GM12878 (cell line): ENCODE data around the gene PRMT1. TPM values are rescaled to one million over a fixed set of nuclear protein-coding genes. Genes with fewer than 3 reads are reported as not detected.

Experiments used
- ATAC-seq: fragments of 200-7000 bp; cut with Tn5 transposase; 3 replicates; pipeline ENCODE4 v1.9.1; 2020; ENCODE audit warnings: mild to moderate bottlenecking, moderate library complexity
- BruUV-seq: library from RNA; stranded (reverse); fragments of 400-500 nt; replicated peaks from 2 replicates; lab custom pipeline; 2021; lab: Mats Ljungman, UMichigan
- CTCF ChIA-PET: fragments of 300-600 bp; sonication (Branson Sonifier 250); formaldehyde crosslinking; extraction: SDS; loops from one replicate; lab custom pipeline; 2021; ENCODE audit warnings: inconsistent platforms; lab: Yijun Ruan, JAX
- POLR2A ChIA-PET: fragments of 350-600 bp; formaldehyde crosslinking; extraction: SDS; loops from one replicate; lab custom pipeline; 2021; ENCODE audit warnings: inconsistent platforms; lab: Charles Lee
- RAD21 ChIA-PET: fragments of 300-600 bp; sonication (Branson Sonifier 250); formaldehyde crosslinking; loops from one replicate; lab custom pipeline; 2023; ENCODE audit warnings: antibody characterized with exemption; ENCODE audit not compliant: unreplicated experiment; lab: Charles Lee
- SMC1A ChIA-PET: fragments of 300-600 bp; sonication (Branson Sonifier 250); formaldehyde crosslinking; loops from one replicate; lab custom pipeline; 2023; ENCODE audit not compliant: unreplicated experiment, uncharacterized antibody; lab: Charles Lee
- DNase-seq: peaks from one replicate; pipeline ENCODE4 v3.0.0-alpha.2; 2011; ENCODE audit warnings: low read depth, low spot score
- FAIRE-seq: peaks from 3 replicates; lab custom pipeline; 2011; peaks lifted over from hg19 to GRCh38; lab: Jason Lieb, UNC
- H2AFZ ChIP-seq: 2 replicates; pipeline ENCODE4 v1.6.0; 2011; ENCODE audit warnings: low read depth, low read length, control low read depth; ENCODE audit not compliant: control insufficient read depth
- H3K27ac ChIP-seq: 2 replicates; pipeline ENCODE4 v1.5.1; 2011; ENCODE audit warnings: control low read depth; ENCODE audit not compliant: control insufficient read depth, insufficient read depth
- H3K27me3 ChIP-seq, 2 experiments: replicated peaks in 1 of 2; 2 replicates each; pipeline versions ENCODE4 v1.6.0 to v1.6.1; 2011; ENCODE audit warnings: low read length in 1 of 2; ENCODE audit not compliant: control insufficient read depth in 2 of 2, insufficient read depth in 2 of 2
- H3K36me3 ChIP-seq, 2 experiments: 2 replicates each; pipeline ENCODE4 v1.5.1; 2011; ENCODE audit warnings: low read length in 1 of 2; ENCODE audit not compliant: control insufficient read depth in 2 of 2, insufficient read depth in 2 of 2
- H3K4me1 ChIP-seq: 2 replicates; pipeline ENCODE4 v1.6.1; 2011; ENCODE audit warnings: mild to moderate bottlenecking, low read length, moderate library complexity, mixed read lengths; ENCODE audit not compliant: control insufficient read depth, insufficient read depth
- H3K4me2 ChIP-seq: 2 replicates; pipeline ENCODE4 v1.6.0; 2011; ENCODE audit warnings: control low read depth; ENCODE audit not compliant: control insufficient read depth, insufficient read depth
- H3K4me3 ChIP-seq: fragments of 200-600 bp; sonication (generic); 2 replicates; pipeline ENCODE4 v1.5.1; 2016
- H3K79me2 ChIP-seq: 2 replicates; pipeline ENCODE4 v1.6.0; 2011; ENCODE audit warnings: low read length; ENCODE audit not compliant: control insufficient read depth, insufficient read depth
- H3K9ac ChIP-seq: 2 replicates; pipeline ENCODE4 v1.8.0; 2011; ENCODE audit warnings: low read length, control low read depth, mixed read lengths; ENCODE audit not compliant: control insufficient read depth, insufficient read depth
- H3K9me3 ChIP-seq: replicated peaks from 3 replicates; pipeline ENCODE4 v1.5.1; 2011; ENCODE audit warnings: mild to moderate bottlenecking, low read length; ENCODE audit not compliant: control insufficient read depth, insufficient read depth
- H4K20me1 ChIP-seq: 2 replicates; pipeline ENCODE4 v1.6.0; 2011; ENCODE audit not compliant: control insufficient read depth, insufficient read depth
- CBFB ChIP-seq: IDR thresholded peaks from 2 replicates; pipeline ENCODE4 v1.6.1; 2016; ENCODE audit warnings: antibody characterized with exemption, low read depth
- CTCF ChIP-seq, 3 experiments: IDR thresholded peaks in 2 of 3; conservative IDR thresholded peaks in 1 of 3; 2 replicates each; pipeline ENCODE4 v1.5.1; 2011; ENCODE audit warnings: low read depth in 3 of 3, low read length in 3 of 3, mild to moderate bottlenecking in 3 of 3, control low read depth in 2 of 3, moderate library complexity in 2 of 3, inconsistent platforms in 1 of 3, mixed read lengths in 1 of 3; ENCODE audit not compliant: control insufficient read depth in 2 of 3, insufficient read depth in 1 of 3; ENCODE audit errors: extremely low read depth in 1 of 3
- MYB ChIP-seq: fragments of 150-350 bp; IDR thresholded peaks from 2 replicates; pipeline ENCODE4 v1.6.1; 2014; ENCODE audit warnings: mild to moderate bottlenecking, low read depth, low read length, borderline replicate concordance
- NRF1 ChIP-seq: conservative IDR thresholded peaks from 2 replicates; pipeline ENCODE4 v1.6.1; 2011; ENCODE audit warnings: mild to moderate bottlenecking, low read depth, low read length, improper control_type of control experiment
- PBX3 ChIP-seq: IDR thresholded peaks from 2 replicates; pipeline ENCODE4 v1.6.1; 2011; ENCODE audit warnings: mild to moderate bottlenecking, low read depth, low read length, moderate library complexity; ENCODE audit not compliant: insufficient replicate concordance
- RFX5 ChIP-seq: IDR thresholded peaks from 2 replicates; pipeline ENCODE4 v1.6.1; 2011; ENCODE audit warnings: low read depth, low read length, improper control_type of control experiment
- SPI1 ChIP-seq: IDR thresholded peaks from 2 replicates; pipeline ENCODE4 v1.6.1; 2011; ENCODE audit warnings: low read depth, mild to moderate bottlenecking, low read length, moderate library complexity, borderline replicate concordance; ENCODE audit not compliant: insufficient read depth
- SUZ12 ChIP-seq: fragments of 200-600 bp; sonication (generic); IDR thresholded peaks from one replicate; pipeline ENCODE4 v1.6.1; 2018; ENCODE audit warnings: antibody characterized with exemption, mild to moderate bottlenecking; ENCODE audit not compliant: unreplicated experiment
- ZBED1 ChIP-seq: IDR thresholded peaks from 2 replicates; pipeline ENCODE4 v1.6.1; 2016; ENCODE audit warnings: borderline replicate concordance
- ZBTB33 ChIP-seq: fragments of 450-650 bp; IDR thresholded peaks from 2 replicates; pipeline ENCODE4 v1.6.1; 2017; ENCODE audit warnings: mild to moderate bottlenecking
- ZNF592 ChIP-seq: fragments of 450-650 bp; IDR thresholded peaks from 2 replicates; pipeline ENCODE4 v1.6.1; 2017; ENCODE audit warnings: mild to moderate bottlenecking, moderate library complexity
- ZZZ3 ChIP-seq: IDR thresholded peaks from 2 replicates; pipeline ENCODE4 v1.6.1; 2011; ENCODE audit warnings: low read depth; ENCODE audit not compliant: control insufficient read depth, insufficient read length
- WGBS: methylation state at CpG from one replicate; pipeline ENCODE4 v1.1.6; 2016; ENCODE audit warnings: low lambda C conversion rate; ENCODE audit not compliant: insufficient replicate concordance, insufficient coverage; ENCODE audit errors: missing lambda C conversion rate; 5-methylcytosine and 5-hydroxymethylcytosine counted together
- in situ Hi-C: fragments of 300-500 bp; cut with MboI; formaldehyde crosslinking; loops from 9 replicates; pipeline ENCODE4 v1.14.3; 2018; ENCODE audit warnings: mixed read lengths
- intact Hi-C: fragments of 100-400 bp; cut with micrococcal nuclease; formaldehyde crosslinking; loops from one replicate; pipeline ENCODE4 v1.14.2; 2022; ENCODE audit not compliant: unreplicated experiment
- polyA plus RNA-seq, 11 experiments: library from polyadenylated mRNA; depleted of rRNA in 4 of 11; unstranded in 6 of 11; stranded (reverse) in 5 of 11; fragments of >200 nt; fragmentation: Nextera tagmentation in 4 of 11; fragmentation: Illumina TruSeq in 1 of 11; extraction: Ambion mirVana in 4 of 11; extraction: Trizol in 1 of 11; gene quantifications; 1 replicate in 1 of 11; 2 replicates in 10 of 11; pipeline versions ENCODE4 v1.2.1 to v1.2.3, GENCODE V29; 2011 to 2016; ENCODE audit warnings: inconsistent platforms in 2 of 11, missing spikeins in 2 of 11, low read depth in 1 of 11
- total RNA-seq, 4 experiments: library from RNA; depleted of rRNA in 3 of 4; stranded (reverse); fragments of >200 nt in 3 of 4; fragmentation: Illumina TruSeq in 1 of 4; extraction: Trizol in 1 of 4; gene quantifications; 2 replicates each; pipeline versions ENCODE4 v1.2.1 to v1.2.3, GENCODE V29; 2013 to 2021

The PRMT1 gene
- total and polyA plus RNA-seq, 10 of the 15 experiments (the other 5 are each of a cell fraction or from before 2014, with no cell fraction given) = 19.9 to 667 (median 444) TPM

- Histone ChIP-seq H3K4me3 (no peak within 1 kb of the TSS), H4K20me1 (peaks cover 4% of the 10 kb centered on the region; the same call in 1 of the 2 replicates), H3K27ac (no peak within 1 kb of the TSS), H3K36me3 (peaks cover 4 to 31% of the 10 kb centered on the region in 2 experiments; a peak in 3 of 4 replicates), H3K9ac (no peak within 1 kb of the TSS), H3K9me3 (no peaks in the 10 kb centered on the region; the same call in 2 of the 3 replicates), H3K27me3 (no peaks in the 10 kb centered on the region; a peak in 1 of 4 replicates), H3K79me2 (no peaks in the 10 kb centered on the region; the same call in 1 of the 2 replicates), H2AFZ (no peak within 1 kb of the TSS), H3K4me2 (no peak within 1 kb of the TSS), H3K4me1 (peaks cover 8% of the 10 kb centered on the region)
- BruUV-seq = no TSS peak
- DNase-seq (no peak), ATAC-seq (peak; percentile 64), FAIRE-seq (no peak)
- in situ Hi-C loops = no loop called here
- POLR2A ChIA-PET = no interaction called here
- CTCF ChIA-PET = interaction anchor here (1.2 kb wide), 1 partner anchor 119 kb away, joined by 3 read pairs; no protein-coding TSS in a partner anchor
- RAD21 ChIA-PET = no interaction called here
- 35% methylated on average over 52 of the region's 54 CpGs for WGBS
- intact Hi-C loops = no loop called here
- SMC1A ChIA-PET = no interaction called here
- TF ChIP-seq ZNF592 (no peak), RFX5 (no peak), ZBED1 (peak; percentile 23; the same call in 1 of the 2 replicates), MYB (no peak), ZBTB33 (no peak), SPI1 (no peak), NRF1 (no peak), PBX3 (no peak), ZZZ3 (no peak), CBFB (peak; percentile 12; the same call in 1 of the 2 replicates), SUZ12 (no peak), CTCF (IDR thresholded peaks at IDR 0.05 in 2 of 3, conservative IDR thresholded peaks at IDR 0.05 in 1 of 3; ENCODE audit: control insufficient read depth in 2 of 3, extremely low read depth in 1 of 3, insufficient read depth in 1 of 3, low read depth in 3 of 3, low read length in 3 of 3) (peak; percentile 35 to 53 (median 36); a peak in 5 of 6 replicates)
Observed at GRCh38 chr19:49689133-49690078, 12.3 kb downstream of the PRMT1 start, which contains the start of gene ADM5. TSS of gene ADM5 (plus strand) at chr19:49689594. CDS start at chr19:49689838, 244 bp downstream.
